ENCODE data around the gene VAPA. TPM values are rescaled to one million over a fixed set of nuclear protein-coding genes. Genes with fewer than 3 reads are reported as not detected.

Gene VAPA
- total and polyA plus RNA-seq, 9 of the 15 experiments (the other 6 are each of a cell fraction or from before 2014, with no cell fraction given): 219 to 902 (median 526) TPM

DNA sequence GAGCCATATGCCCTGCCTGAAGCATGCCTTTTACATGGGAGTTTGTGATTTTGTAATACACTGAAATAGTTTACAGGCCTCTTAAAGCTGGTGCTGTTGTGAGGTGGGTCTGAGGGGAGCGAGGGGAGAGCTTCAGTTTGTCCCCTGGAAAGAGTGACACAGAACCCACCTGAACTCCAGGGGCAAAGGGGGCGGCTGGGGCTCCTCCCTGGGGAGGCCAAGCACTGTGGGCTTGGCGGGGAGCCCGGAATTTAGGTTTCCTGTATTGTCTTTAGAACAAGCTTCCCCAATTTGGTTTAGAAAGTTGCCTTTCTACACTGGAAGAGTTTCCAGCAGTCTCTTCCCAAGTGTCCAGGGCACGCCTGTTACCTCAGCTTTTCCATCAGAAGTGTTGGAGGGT is 75.7 kb downstream of the VAPA start:
- no peaks in the 10 kb centered on the region for H3K36me3 ChIP-seq (ENCODE audit: control insufficient read depth, insufficient read depth, low read length)
- in situ Hi-C loops (cut with MboI) (no loop called here), intact Hi-C loops (cut with micrococcal nuclease) (loop anchor here (5.0 kb wide), 1 partner anchor 533 kb away; no protein-coding TSS in a partner anchor)
- ChIA-PET CTCF (ENCODE audit: low intra/inter-chr PET ratio) (interaction anchor here (0.7 kb wide), 1 partner anchor 544 kb away, joined by 3 read pairs; no protein-coding TSS in a partner anchor), POLR2A (interaction anchor here (0.6 kb wide), 1 partner anchor 502 kb away, joined by 3 read pairs; no protein-coding TSS in a partner anchor)
- no TSS peak for BruUV-seq (replicated peaks)
- no peak overlapping the region for H3K27ac ChIP-seq (ENCODE audit: extremely low read depth, low read depth, low read length)
- no peak overlapping the region for H2AFZ ChIP-seq (ENCODE audit: low read depth, low read length)
- no peaks in the 10 kb centered on the region for H3K9me1 ChIP-seq (ENCODE audit: control insufficient read depth, insufficient read depth, low read length)
- H3K27me3 ChIP-seq (ENCODE audit: control insufficient read depth in 2 of 2, insufficient read depth in 2 of 2, low read length in 2 of 2): peaks cover 74 to 87% of the 10 kb centered on the region in 2 experiments
- 5% methylated on average over 5 of the region's 5 CpGs for WGBS (ENCODE audit: insufficient coverage, low coverage, missing lambda C conversion rate)
- peaks cover 6% of the 10 kb centered on the region in 2 experiments; a peak in 3 of 5 replicates for H3K4me1 ChIP-seq (replicated peaks in 1 of 2; ENCODE audit: control insufficient read depth in 2 of 2, insufficient read depth in 2 of 2, low read length in 2 of 2)
- H3K9ac ChIP-seq (ENCODE audit: insufficient read depth in 1 of 2, low read depth in 2 of 2, low read length in 2 of 2): no peak overlapping the region
- TF ChIP-seq BRD9 (IDR thresholded peaks at IDR 0.05; ENCODE audit: low read depth, partially characterized antibody) (no peak), ZNF174 (CRISPR knock-in tag; IDR thresholded peaks at IDR 0.05) (no peak), HDAC6 (IDR thresholded peaks at IDR 0.05; ENCODE audit: low read depth, low read length) (no peak), CTBP1 (IDR thresholded peaks at IDR 0.05; ENCODE audit: borderline replicate concordance) (no peak), TSC22D4 (tag; IDR thresholded peaks at IDR 0.05) (no peak), KLF16 (IDR thresholded peaks at IDR 0.05) (no peak), NCOA2 (IDR thresholded peaks at IDR 0.05; ENCODE audit: partially characterized antibody in 2 of 2) (no peak), CBFB (CRISPR knock-in tag; IDR thresholded peaks at IDR 0.05) (no peak), BACH1 (tag; IDR thresholded peaks at IDR 0.05) (no peak), SRSF3 (IDR thresholded peaks at IDR 0.05; ENCODE audit: insufficient read depth, low read length) (no peak)
- TF ChIP-seq, protein P1, sequence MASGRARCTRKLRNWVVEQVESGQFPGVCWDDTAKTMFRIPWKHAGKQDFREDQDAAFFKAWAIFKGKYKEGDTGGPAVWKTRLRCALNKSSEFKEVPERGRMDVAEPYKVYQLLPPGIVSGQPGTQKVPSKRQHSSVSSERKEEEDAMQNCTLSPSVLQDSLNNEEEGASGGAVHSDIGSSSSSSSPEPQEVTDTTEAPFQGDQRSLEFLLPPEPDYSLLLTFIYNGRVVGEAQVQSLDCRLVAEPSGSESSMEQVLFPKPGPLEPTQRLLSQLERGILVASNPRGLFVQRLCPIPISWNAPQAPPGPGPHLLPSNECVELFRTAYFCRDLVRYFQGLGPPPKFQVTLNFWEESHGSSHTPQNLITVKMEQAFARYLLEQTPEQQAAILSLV (tag; IDR thresholded peaks at IDR 0.05): no peak
- TF ChIP-seq, protein P2, sequence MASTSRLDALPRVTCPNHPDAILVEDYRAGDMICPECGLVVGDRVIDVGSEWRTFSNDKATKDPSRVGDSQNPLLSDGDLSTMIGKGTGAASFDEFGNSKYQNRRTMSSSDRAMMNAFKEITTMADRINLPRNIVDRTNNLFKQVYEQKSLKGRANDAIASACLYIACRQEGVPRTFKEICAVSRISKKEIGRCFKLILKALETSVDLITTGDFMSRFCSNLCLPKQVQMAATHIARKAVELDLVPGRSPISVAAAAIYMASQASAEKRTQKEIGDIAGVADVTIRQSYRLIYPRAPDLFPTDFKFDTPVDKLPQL (IDR thresholded peaks at IDR 0.05; ENCODE audit: extremely low read depth, insufficient read length): no peak
- 0 out of 2 replicates have a peak, but pooled peaks cover 3% of the 10 kb centered on the region for H4K20me1 ChIP-seq (replicated peaks; ENCODE audit: control insufficient read depth, insufficient read depth, low read length)
- H3K9me3 ChIP-seq (replicated peaks; ENCODE audit: control insufficient read depth, insufficient read depth, low read depth, low read length): no peaks in the 10 kb centered on the region
- H3K79me2 ChIP-seq (ENCODE audit: control insufficient read depth, insufficient read depth, low read length): no peaks in the 10 kb centered on the region
- H3K4me3 ChIP-seq: no peak overlapping the region
- H3K4me2 ChIP-seq (ENCODE audit: insufficient read depth, low read length): no peak overlapping the region
- ATAC-seq (no peak), DNase-seq (ENCODE audit: extremely low read depth in 1 of 4, low spot score in 3 of 4) (no peak), FAIRE-seq (no peak)
